ENCODE results near the gene C6orf120. TPM values are rescaled to one million over a fixed set of nuclear protein-coding genes. Genes with fewer than 3 reads are reported as not detected.

The C6orf120 gene
- total and polyA plus RNA-seq, 9 donors, result 13.3 to 32.7 (median 25.8) TPM

- intact Hi-C loops (cut with DNase I), result no loop called here
- 71 to 84% (median 79%) methylated on average over 9 of the region's 9 CpGs for WGBS, 3 donors
Measured at GRCh38 chr6:169665289-169665688, 36.6 kb upstream of the C6orf120 start.

GRCh38 chr6:169666441-169666840 lies 35.5 kb upstream of the C6orf120 start:
- no peaks in the 10 kb centered on the region for H3K4me1 ChIP-seq (ENCODE audit: insufficient read depth)
- H3K4me3 ChIP-seq, result no peak overlapping the region
- TF ChIP-seq EP300 (IDR thresholded peaks at IDR 0.05), result no peak
- WGBS, 3 donors, result 93 to 95% (median 93%) methylated on average over 18 of the region's 18 CpGs
- no peaks in the 10 kb centered on the region for H3K36me3 ChIP-seq
- intact Hi-C loops (cut with DNase I), result no loop called here
- H3K9me3 ChIP-seq, result no peaks in the 10 kb centered on the region
- no peak for DNase-seq
- no peak overlapping the region for H3K27ac ChIP-seq
- H3K27me3 ChIP-seq, result no peaks in the 10 kb centered on the region

More at GRCh38 chr6:169665289-169665688, 36.6 kb upstream of the C6orf120 start:
- Histone ChIP-seq H3K36me3 (no peaks in the 10 kb centered on the region), H3K27me3 (no peaks in the 10 kb centered on the region), H3K27ac (no peak overlapping the region), H3K9me3 (no peaks in the 10 kb centered on the region), H3K4me3 (no peak overlapping the region), H3K4me1 (ENCODE audit: insufficient read depth) (no peaks in the 10 kb centered on the region)
- DNase-seq, result no peak
- TF ChIP-seq, protein P1, sequence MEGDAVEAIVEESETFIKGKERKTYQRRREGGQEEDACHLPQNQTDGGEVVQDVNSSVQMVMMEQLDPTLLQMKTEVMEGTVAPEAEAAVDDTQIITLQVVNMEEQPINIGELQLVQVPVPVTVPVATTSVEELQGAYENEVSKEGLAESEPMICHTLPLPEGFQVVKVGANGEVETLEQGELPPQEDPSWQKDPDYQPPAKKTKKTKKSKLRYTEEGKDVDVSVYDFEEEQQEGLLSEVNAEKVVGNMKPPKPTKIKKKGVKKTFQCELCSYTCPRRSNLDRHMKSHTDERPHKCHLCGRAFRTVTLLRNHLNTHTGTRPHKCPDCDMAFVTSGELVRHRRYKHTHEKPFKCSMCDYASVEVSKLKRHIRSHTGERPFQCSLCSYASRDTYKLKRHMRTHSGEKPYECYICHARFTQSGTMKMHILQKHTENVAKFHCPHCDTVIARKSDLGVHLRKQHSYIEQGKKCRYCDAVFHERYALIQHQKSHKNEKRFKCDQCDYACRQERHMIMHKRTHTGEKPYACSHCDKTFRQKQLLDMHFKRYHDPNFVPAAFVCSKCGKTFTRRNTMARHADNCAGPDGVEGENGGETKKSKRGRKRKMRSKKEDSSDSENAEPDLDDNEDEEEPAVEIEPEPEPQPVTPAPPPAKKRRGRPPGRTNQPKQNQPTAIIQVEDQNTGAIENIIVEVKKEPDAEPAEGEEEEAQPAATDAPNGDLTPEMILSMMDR (IDR thresholded peaks at IDR 0.05), result no peak
- TF ChIP-seq POLR2A (IDR thresholded peaks at IDR 0.05), result no peak
- no peak for TF ChIP-seq EP300 (IDR thresholded peaks at IDR 0.05)

DNA sequence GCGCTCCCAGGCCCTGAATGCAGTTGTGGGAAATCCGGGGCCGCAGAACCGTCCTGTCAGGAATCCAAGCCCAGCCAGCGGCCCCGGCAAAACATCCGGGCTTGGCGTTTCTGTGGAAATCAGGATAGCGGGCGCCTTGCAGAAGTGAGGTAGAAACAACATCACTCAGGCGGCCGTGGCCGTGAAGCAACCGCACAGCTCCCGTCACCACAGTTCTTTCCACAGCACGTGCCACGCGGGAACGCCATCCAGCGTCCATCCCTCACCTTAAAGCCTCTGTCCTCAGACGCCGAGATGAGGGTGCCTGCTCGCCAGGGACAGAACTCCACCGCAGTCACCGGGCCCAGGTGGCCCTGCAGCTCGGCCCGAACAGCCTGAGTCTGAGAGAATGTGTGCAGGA lies 34.2 kb upstream of the C6orf120 start:
- H3K9me3 ChIP-seq, result no peaks in the 10 kb centered on the region
- intact Hi-C loops (cut with DNase I), result no loop called here
- H3K27me3 ChIP-seq, result no peaks in the 10 kb centered on the region
- DNase-seq, result no peak
- no peaks in the 10 kb centered on the region for H3K4me1 ChIP-seq (ENCODE audit: insufficient read depth)
- WGBS, 3 donors, result 96% methylated on average over 27 of the region's 27 CpGs
- no peak overlapping the region for H3K27ac ChIP-seq
- TF ChIP-seq, protein P1 (IDR thresholded peaks at IDR 0.05), result no peak
- TF ChIP-seq POLR2A (IDR thresholded peaks at IDR 0.05) (no peak), EP300 (IDR thresholded peaks at IDR 0.05) (no peak)
- H3K36me3 ChIP-seq, result no peaks in the 10 kb centered on the region
- H3K4me3 ChIP-seq, result no peak overlapping the region

DNA sequence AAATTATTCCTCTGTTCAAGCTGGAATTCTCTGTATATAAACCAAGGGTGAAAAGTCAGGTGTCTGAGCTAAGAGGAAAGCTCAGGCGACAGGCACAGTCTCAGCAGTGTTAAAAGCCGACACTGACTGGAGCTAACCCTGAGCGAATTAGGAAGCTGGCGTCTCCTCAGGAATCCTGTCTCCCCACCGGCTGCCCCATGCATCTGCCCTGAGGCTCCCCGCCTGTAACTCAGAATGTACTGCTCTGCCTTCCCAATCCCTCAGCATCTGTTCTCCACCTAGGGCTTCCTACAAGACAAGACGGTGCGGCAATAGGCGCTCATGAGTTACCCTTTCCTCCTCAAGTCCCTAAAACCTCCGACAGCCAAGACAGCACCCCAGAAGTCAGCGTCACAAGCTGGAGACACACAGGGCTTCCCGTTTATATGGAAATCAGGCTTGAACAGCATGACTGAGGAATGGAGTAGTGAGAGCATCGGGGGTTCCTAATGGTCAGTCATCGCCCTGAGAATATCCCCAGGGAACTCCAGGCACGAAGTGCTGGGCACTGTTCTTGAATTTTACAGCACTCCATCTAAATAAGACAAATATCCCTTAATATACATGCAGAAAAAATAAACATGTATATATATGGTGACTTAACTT lies 33.6 kb upstream of the C6orf120 start:
- no peaks in the 10 kb centered on the region for H3K27me3 ChIP-seq
- H3K4me3 ChIP-seq, result no peak overlapping the region
- intact Hi-C loops (cut with DNase I), result no loop called here
- TF ChIP-seq EP300 (IDR thresholded peaks at IDR 0.05) (no peak), POLR2A (IDR thresholded peaks at IDR 0.05) (no peak)
- TF ChIP-seq, protein P1 (IDR thresholded peaks at IDR 0.05), result no peak
- WGBS, 3 donors, result 87 to 91% (median 90%) methylated on average over 15 of the region's 15 CpGs
- no peaks in the 10 kb centered on the region for H3K4me1 ChIP-seq (ENCODE audit: insufficient read depth)
- no peak overlapping the region for H3K27ac ChIP-seq
- DNase-seq, result no peak
- H3K9me3 ChIP-seq, result no peaks in the 10 kb centered on the region
- no peaks in the 10 kb centered on the region for H3K36me3 ChIP-seq

GRCh38 chr6:169669147-169669546 lies 32.8 kb upstream of the C6orf120 start:
- no peak overlapping the region for H3K4me3 ChIP-seq
- TF ChIP-seq EP300 (IDR thresholded peaks at IDR 0.05), result no peak
- TF ChIP-seq, protein P1 (IDR thresholded peaks at IDR 0.05), result no peak
- no peak for TF ChIP-seq POLR2A (IDR thresholded peaks at IDR 0.05)
- intact Hi-C loops (cut with DNase I), result no loop called here
- no peaks in the 10 kb centered on the region for H3K4me1 ChIP-seq (ENCODE audit: insufficient read depth)
- no peak for DNase-seq
- no peaks in the 10 kb centered on the region for H3K27me3 ChIP-seq
- H3K9me3 ChIP-seq, result no peaks in the 10 kb centered on the region
- H3K27ac ChIP-seq, result no peak overlapping the region
- no peaks in the 10 kb centered on the region for H3K36me3 ChIP-seq
- 89 to 94% (median 93%) methylated on average over 6 of the region's 6 CpGs for WGBS, 3 donors
